ENCODE data around the gene RPS2.

DNA sequence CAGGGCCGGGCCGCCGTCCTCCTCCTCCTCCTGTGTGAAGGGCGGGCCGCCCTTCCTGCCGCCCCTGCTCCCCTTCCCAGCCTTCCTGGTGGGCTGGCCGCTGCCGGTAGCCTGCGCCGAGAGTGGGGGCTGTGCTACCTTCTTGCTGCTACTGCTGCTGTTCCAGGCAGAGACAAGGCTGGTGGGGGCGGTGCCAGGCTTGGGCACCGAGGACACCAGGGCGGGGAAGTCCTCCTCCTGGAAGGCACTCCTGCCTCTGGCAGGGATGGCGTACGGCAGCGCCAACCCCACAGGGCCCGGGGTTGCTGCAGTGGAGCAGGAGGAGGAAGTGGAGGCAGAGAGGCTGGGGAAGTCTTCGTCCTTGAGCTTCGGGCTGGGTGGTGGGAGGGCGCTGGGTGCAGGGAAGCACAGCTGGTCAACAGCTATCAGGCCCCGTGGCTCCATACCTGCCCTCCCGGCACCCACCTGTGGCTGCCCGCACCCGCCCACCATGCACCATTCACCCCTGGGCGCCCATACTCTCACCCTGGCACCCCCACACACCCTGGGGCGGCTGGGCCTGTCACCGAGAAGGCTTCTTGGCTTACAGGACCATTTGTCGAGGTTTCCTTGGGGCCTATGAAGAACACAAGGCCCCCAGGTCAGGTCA, 35.4 kb upstream of the RPS2 start:
- TF ChIP-seq, protein P1, sequence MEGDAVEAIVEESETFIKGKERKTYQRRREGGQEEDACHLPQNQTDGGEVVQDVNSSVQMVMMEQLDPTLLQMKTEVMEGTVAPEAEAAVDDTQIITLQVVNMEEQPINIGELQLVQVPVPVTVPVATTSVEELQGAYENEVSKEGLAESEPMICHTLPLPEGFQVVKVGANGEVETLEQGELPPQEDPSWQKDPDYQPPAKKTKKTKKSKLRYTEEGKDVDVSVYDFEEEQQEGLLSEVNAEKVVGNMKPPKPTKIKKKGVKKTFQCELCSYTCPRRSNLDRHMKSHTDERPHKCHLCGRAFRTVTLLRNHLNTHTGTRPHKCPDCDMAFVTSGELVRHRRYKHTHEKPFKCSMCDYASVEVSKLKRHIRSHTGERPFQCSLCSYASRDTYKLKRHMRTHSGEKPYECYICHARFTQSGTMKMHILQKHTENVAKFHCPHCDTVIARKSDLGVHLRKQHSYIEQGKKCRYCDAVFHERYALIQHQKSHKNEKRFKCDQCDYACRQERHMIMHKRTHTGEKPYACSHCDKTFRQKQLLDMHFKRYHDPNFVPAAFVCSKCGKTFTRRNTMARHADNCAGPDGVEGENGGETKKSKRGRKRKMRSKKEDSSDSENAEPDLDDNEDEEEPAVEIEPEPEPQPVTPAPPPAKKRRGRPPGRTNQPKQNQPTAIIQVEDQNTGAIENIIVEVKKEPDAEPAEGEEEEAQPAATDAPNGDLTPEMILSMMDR (IDR thresholded peaks at IDR 0.05; ENCODE audit: poor library complexity): no peak
- TF ChIP-seq EZH2phosphoT487 (IDR thresholded peaks at IDR 0.05; ENCODE audit: low read depth, severe bottlenecking, unreplicated experiment): no peak
